ENCODE data around the gene ZNF516.

The ZNF516 gene

GRCh38 chr18:76457475-76457874 lies 37.6 kb downstream of the ZNF516 start:
- no peak for TF ChIP-seq USF1 (IDR thresholded peaks at IDR 0.05)
- no peak for TF ChIP-seq RAD21 (IDR thresholded peaks at IDR 0.05; ENCODE audit: low read depth)
- no peak for TF ChIP-seq YY1 (IDR thresholded peaks at IDR 0.05; ENCODE audit: low read depth)
- TF ChIP-seq MAX (IDR thresholded peaks at IDR 0.05) = no peak
- TF ChIP-seq CREB1 (IDR thresholded peaks at IDR 0.05; ENCODE audit: low read depth) = no peak
- no peak for TF ChIP-seq FOXM1 (IDR thresholded peaks at IDR 0.05; ENCODE audit: borderline replicate concordance, low read depth)
- TF ChIP-seq TCF12 (IDR thresholded peaks at IDR 0.05; ENCODE audit: low read depth) = no peak
- no peak for TF ChIP-seq ZBTB7A (IDR thresholded peaks at IDR 0.05; ENCODE audit: low read depth)
- no peak for TF ChIP-seq EP300 (IDR thresholded peaks at IDR 0.05; ENCODE audit: borderline replicate concordance)
- TF ChIP-seq TEAD4 (IDR thresholded peaks at IDR 0.05) = no peak
- TF ChIP-seq NFIC (IDR thresholded peaks at IDR 0.05) = no peak
- no peak for TF ChIP-seq CEBPB (IDR thresholded peaks at IDR 0.05)
- TF ChIP-seq TAF1 (IDR thresholded peaks at IDR 0.05; ENCODE audit: low read depth) = no peak
- no peak for TF ChIP-seq REST (IDR thresholded peaks at IDR 0.05; ENCODE audit: low read depth)
- no peak for TF ChIP-seq EGR1 (IDR thresholded peaks at IDR 0.05)

GRCh38 chr18:76456823-76457222 lies 38.2 kb downstream of the ZNF516 start:
- no peak for TF ChIP-seq CEBPB (IDR thresholded peaks at IDR 0.05)
- no peak for TF ChIP-seq REST (IDR thresholded peaks at IDR 0.05; ENCODE audit: low read depth)
- TF ChIP-seq EGR1 (IDR thresholded peaks at IDR 0.05) = no peak
- TF ChIP-seq EP300 (IDR thresholded peaks at IDR 0.05; ENCODE audit: borderline replicate concordance) = no peak
- TF ChIP-seq ZBTB7A (IDR thresholded peaks at IDR 0.05; ENCODE audit: low read depth) = no peak
- no peak for TF ChIP-seq TCF12 (IDR thresholded peaks at IDR 0.05; ENCODE audit: low read depth)
- no peak for TF ChIP-seq CREB1 (IDR thresholded peaks at IDR 0.05; ENCODE audit: low read depth)
- no peak for TF ChIP-seq RAD21 (IDR thresholded peaks at IDR 0.05; ENCODE audit: low read depth)
- no peak for TF ChIP-seq FOXM1 (IDR thresholded peaks at IDR 0.05; ENCODE audit: borderline replicate concordance, low read depth)

- TF ChIP-seq CREB1 (IDR thresholded peaks at IDR 0.05; ENCODE audit: low read depth) (no peak), TCF12 (IDR thresholded peaks at IDR 0.05; ENCODE audit: low read depth) (no peak), ZBTB7A (IDR thresholded peaks at IDR 0.05; ENCODE audit: low read depth) (no peak), CEBPB (IDR thresholded peaks at IDR 0.05) (no peak)
Measured at GRCh38 chr18:76456018-76456750, 38.9 kb downstream of the ZNF516 start.

- TF ChIP-seq MAX (IDR thresholded peaks at IDR 0.05) (no peak), CREB1 (IDR thresholded peaks at IDR 0.05; ENCODE audit: low read depth) (no peak), TCF12 (IDR thresholded peaks at IDR 0.05; ENCODE audit: low read depth) (no peak), REST (IDR thresholded peaks at IDR 0.05; ENCODE audit: low read depth) (no peak), ZBTB7A (IDR thresholded peaks at IDR 0.05; ENCODE audit: low read depth) (no peak), TEAD4 (IDR thresholded peaks at IDR 0.05) (no peak), RAD21 (IDR thresholded peaks at IDR 0.05; ENCODE audit: low read depth) (no peak), EGR1 (IDR thresholded peaks at IDR 0.05) (no peak), NFIC (IDR thresholded peaks at IDR 0.05) (no peak), YY1 (IDR thresholded peaks at IDR 0.05; ENCODE audit: low read depth) (no peak), EP300 (IDR thresholded peaks at IDR 0.05; ENCODE audit: borderline replicate concordance) (no peak), TAF1 (IDR thresholded peaks at IDR 0.05; ENCODE audit: low read depth) (no peak)
Measured at GRCh38 chr18:76455003-76455676, 39.9 kb downstream of the ZNF516 start.
